Naive B cell (primary cell): ENCODE measurements around the gene UHMK1. TPM values are rescaled to one million over a fixed set of nuclear protein-coding genes. Genes with fewer than 3 reads are reported as not detected.
"Not testable (repeated sequence)": the region's sequence is repeated elsewhere in the genome, so short reads cannot be mapped to it uniquely, and the experiment has no call there.

Source experiments
- ATAC-seq, 2 donors: fragments of 150-1000 bp; cut with Tn5 transposase; 2 replicates each; pipeline ENCODE4 v1.10.0; 2021; ENCODE audit warnings: low read depth in 2 of 2, mild to moderate bottlenecking in 2 of 2, moderate library complexity in 2 of 2
- DNase-seq: peaks from one replicate; pipeline ENCODE4 v3.0.0; 2022
- H3K27ac Mint-ChIP-seq, 6 donors: one replicate each; pipeline ENCODE4 v1.8.0; 2020 to 2022; ENCODE audit warnings: mild to moderate bottlenecking in 6 of 6, mixed read lengths in 6 of 6, moderate library complexity in 5 of 6, inconsistent platforms in 2 of 6
- H3K27me3 Mint-ChIP-seq, 3 donors: one replicate each; pipeline ENCODE4 v1.8.0; 2021 to 2022; ENCODE audit warnings: mixed read lengths in 3 of 3, mild to moderate bottlenecking in 1 of 3
- H3K36me3 Mint-ChIP-seq, 2 donors: one replicate each; pipeline ENCODE4 v1.8.0; 2020 to 2022; ENCODE audit warnings: mixed read lengths in 2 of 2, inconsistent platforms in 1 of 2, mild to moderate bottlenecking in 1 of 2
- H3K4me1 Mint-ChIP-seq, 3 donors: one replicate each; pipeline ENCODE4 v1.8.0; 2020 to 2022; ENCODE audit warnings: mixed read lengths in 3 of 3, inconsistent platforms in 1 of 3, mild to moderate bottlenecking in 1 of 3, moderate library complexity in 1 of 3
- H3K4me3 Mint-ChIP-seq, 8 donors: one replicate each; pipeline ENCODE4 v1.8.0; 2020 to 2022; ENCODE audit warnings: mild to moderate bottlenecking in 8 of 8, mixed read lengths in 8 of 8, moderate library complexity in 8 of 8, inconsistent platforms in 2 of 8
- H3K9me3 Mint-ChIP-seq, 7 donors: one replicate each; pipeline ENCODE4 v1.8.0; 2020 to 2022; ENCODE audit warnings: mixed read lengths in 7 of 7, mild to moderate bottlenecking in 5 of 7, inconsistent platforms in 2 of 7, moderate library complexity in 1 of 7
- polyA plus RNA-seq, 6 donors: library from polyadenylated mRNA; unstranded; fragments of 300-500 nt; fragmentation: Illumina TruSeq; gene quantifications; one replicate each; pipeline ENCODE4 v1.2.3, GENCODE V29; 2021; ENCODE audit warnings: low read depth in 6 of 6

The UHMK1 gene, protein sequence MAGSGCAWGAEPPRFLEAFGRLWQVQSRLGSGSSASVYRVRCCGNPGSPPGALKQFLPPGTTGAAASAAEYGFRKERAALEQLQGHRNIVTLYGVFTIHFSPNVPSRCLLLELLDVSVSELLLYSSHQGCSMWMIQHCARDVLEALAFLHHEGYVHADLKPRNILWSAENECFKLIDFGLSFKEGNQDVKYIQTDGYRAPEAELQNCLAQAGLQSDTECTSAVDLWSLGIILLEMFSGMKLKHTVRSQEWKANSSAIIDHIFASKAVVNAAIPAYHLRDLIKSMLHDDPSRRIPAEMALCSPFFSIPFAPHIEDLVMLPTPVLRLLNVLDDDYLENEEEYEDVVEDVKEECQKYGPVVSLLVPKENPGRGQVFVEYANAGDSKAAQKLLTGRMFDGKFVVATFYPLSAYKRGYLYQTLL
- polyA plus RNA-seq, result 10 to 100 TPM; 40.6 to 83.4 (median 59.6) TPM

GRCh38 chr1:162497723-162498495 lies at the start of gene UHMK1:
UHMK1 (plus strand) TSS chr1:162497818; CDS start chr1:162498001, 183 bp downstream.
- DNase-seq (peak; percentile 87), ATAC-seq (peak; percentile 93 to 96)
- Mint-ChIP-seq H3K4me3 (peak within 1 kb of the TSS; percentile 91 to 95 (median 93)), H3K4me1 (peaks cover 19 to 30% (median 20%) of the 10 kb centered on the region in 3 donors), H3K27me3 (peaks cover 0 to 6% (median under 1%) of the 10 kb centered on the region in 3 donors), H3K9me3 (no peaks in the 10 kb centered on the region), H3K36me3 (peaks cover 7 to 11% of the 10 kb centered on the region in 2 donors), H3K27ac (peak within 1 kb of the TSS; percentile 94 to 98 (median 96))

GRCh38 chr1:162454361-162454760 lies 43.3 kb upstream of the UHMK1 start:
- H3K4me1 Mint-ChIP-seq, ATAC-seq, DNase-seq, H3K4me3 Mint-ChIP-seq, H3K27ac Mint-ChIP-seq, H3K36me3 Mint-ChIP-seq, H3K27me3 Mint-ChIP-seq: not testable (repeated sequence)
- peaks cover 0 to 11% (median 4%) of the 10 kb centered on the region in 7 donors for H3K9me3 Mint-ChIP-seq

DNA sequence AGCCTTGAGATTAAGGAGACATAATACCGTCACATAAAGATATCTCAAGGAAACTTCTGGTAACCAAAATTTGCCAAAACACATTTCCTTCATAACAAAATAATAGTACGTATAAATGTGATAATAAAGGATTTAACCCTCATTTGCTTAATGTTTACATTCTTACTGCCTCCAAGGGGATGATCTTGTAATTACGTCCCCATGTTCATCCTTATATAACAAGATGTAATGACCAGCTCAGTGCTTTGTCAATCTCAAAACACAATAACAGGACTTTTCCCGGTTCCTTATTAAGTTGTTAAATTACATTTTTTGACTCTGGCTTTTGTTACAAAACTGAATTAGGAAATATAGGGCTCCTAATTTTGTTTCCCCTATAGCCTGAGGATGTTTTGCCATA lies 41.3 kb upstream of the UHMK1 start:
- Mint-ChIP-seq H3K9me3 (peaks cover 0 to 11% (median 4%) of the 10 kb centered on the region in 7 donors), H3K27me3 (peaks cover 0 to 8% (median 4%) of the 10 kb centered on the region in 3 donors), H3K36me3 (no peaks in the 10 kb centered on the region), H3K4me3 (no peak overlapping the region), H3K4me1 (no peaks in the 10 kb centered on the region), H3K27ac (no peak overlapping the region)
- ATAC-seq (no peak), DNase-seq (no peak)

DNA sequence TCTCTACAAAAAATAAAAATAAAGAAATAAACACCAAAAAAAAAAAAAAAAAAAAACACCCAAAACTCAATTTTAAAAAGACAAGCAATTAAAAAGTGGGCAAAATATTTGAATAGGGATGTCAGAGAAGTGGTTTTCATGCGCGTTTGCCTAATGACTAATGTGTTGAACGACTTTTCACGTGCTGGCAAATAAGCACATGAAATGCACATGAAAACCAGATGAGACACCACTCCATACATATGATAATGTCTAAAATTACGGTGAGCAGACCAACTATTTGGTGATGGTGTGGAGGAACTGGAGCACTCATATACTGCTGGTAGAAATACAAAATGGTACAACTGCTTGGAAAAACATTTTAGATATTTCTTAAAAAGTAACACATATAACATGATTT lies 39.4 kb upstream of the UHMK1 start:
- Mint-ChIP-seq H3K4me3 (no peak overlapping the region), H3K9me3 (peaks cover 0 to 11% (median 2%) of the 10 kb centered on the region in 7 donors), H3K27ac (no peak overlapping the region), H3K27me3 (peaks cover 0 to 8% (median 0%) of the 10 kb centered on the region in 3 donors), H3K36me3 (no peaks in the 10 kb centered on the region), H3K4me1 (no peaks in the 10 kb centered on the region)
- DNase-seq, result no peak
- no peak for ATAC-seq

DNA sequence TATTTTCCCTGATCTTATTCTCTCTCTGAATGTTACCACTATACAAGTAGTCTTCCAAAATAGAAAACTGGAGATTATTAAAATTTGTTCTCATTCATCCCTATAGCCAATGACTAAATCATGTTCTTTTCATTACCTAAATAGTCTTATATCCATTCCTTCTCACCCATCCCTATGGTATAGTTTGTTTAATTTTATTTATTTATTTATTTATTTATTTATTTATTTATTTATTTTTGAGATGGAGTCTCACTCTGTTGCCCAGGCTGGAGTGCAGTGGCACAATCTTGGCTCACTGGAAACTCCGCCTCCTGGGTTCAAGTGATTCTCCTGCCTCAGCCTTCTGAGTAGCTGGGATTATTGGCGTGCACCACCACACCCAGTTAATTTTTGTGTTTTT lies 35.2 kb upstream of the UHMK1 start:
- H3K9me3 Mint-ChIP-seq, ATAC-seq, DNase-seq, H3K27ac Mint-ChIP-seq, H3K36me3 Mint-ChIP-seq, H3K4me1 Mint-ChIP-seq, H3K4me3 Mint-ChIP-seq: not testable (repeated sequence)
- H3K27me3 Mint-ChIP-seq, result peaks cover 0 to 16% (median 5%) of the 10 kb centered on the region in 3 donors

GRCh38 chr1:162463021-162463420 lies 34.6 kb upstream of the UHMK1 start:
- Mint-ChIP-seq H3K9me3 (peaks cover 2 to 7% (median 5%) of the 10 kb centered on the region in 7 donors), H3K4me1 (no peaks in the 10 kb centered on the region), H3K36me3 (no peaks in the 10 kb centered on the region), H3K27ac (no peak overlapping the region), H3K4me3 (no peak overlapping the region), H3K27me3 (peaks cover 0 to 16% (median 5%) of the 10 kb centered on the region in 3 donors)
- no peak for DNase-seq
- ATAC-seq, result no peak

- no peak for DNase-seq
- Mint-ChIP-seq H3K4me3 (no peak overlapping the region), H3K27me3 (peaks cover 7 to 35% (median 10%) of the 10 kb centered on the region in 3 donors), H3K9me3 (peaks cover 2 to 7% (median 5%) of the 10 kb centered on the region in 7 donors), H3K27ac (no peak overlapping the region), H3K4me1 (no peaks in the 10 kb centered on the region), H3K36me3 (no peaks in the 10 kb centered on the region)
- ATAC-seq, result no peak
Measured at GRCh38 chr1:162466797-162467196, 30.8 kb upstream of the UHMK1 start.

DNA sequence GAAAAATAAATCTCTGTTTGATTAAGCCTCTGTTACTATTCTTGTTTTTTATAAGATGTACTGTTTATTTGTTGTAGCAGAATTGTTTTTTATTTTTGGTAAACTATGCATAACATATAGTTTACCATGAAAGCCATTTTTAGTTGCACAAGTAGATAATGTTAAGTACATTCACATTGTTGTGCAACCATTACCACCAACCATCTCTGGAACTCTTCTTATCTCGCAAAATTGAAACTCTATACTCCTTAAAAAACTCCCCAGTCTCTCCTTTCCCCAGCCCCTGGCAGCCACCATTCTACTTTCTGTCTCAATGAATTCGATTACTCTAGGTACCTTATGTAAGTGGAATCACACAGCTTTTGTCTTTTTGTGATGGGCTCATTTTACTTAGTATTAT lies 27.4 kb upstream of the UHMK1 start:
- H3K27ac Mint-ChIP-seq, result no peak overlapping the region
- no peak overlapping the region for H3K4me3 Mint-ChIP-seq
- no peaks in the 10 kb centered on the region for H3K36me3 Mint-ChIP-seq
- ATAC-seq (no peak), DNase-seq (no peak)
- peaks cover 5 to 36% (median 7%) of the 10 kb centered on the region in 3 donors for H3K27me3 Mint-ChIP-seq
- H3K4me1 Mint-ChIP-seq, result no peaks in the 10 kb centered on the region
- H3K9me3 Mint-ChIP-seq, result peaks cover 0 to 18% (median 6%) of the 10 kb centered on the region in 7 donors

GRCh38 chr1:162471290-162471853 lies 26.2 kb upstream of the UHMK1 start:
- Mint-ChIP-seq H3K36me3 (peaks cover 0 to 1% of the 10 kb centered on the region in 2 donors), H3K9me3 (peaks cover 4 to 22% (median 11%) of the 10 kb centered on the region in 7 donors), H3K27me3 (peaks cover 7 to 36% (median 9%) of the 10 kb centered on the region in 3 donors), H3K27ac (no peak overlapping the region), H3K4me3 (no peak overlapping the region), H3K4me1 (no peaks in the 10 kb centered on the region)
- DNase-seq (no peak), ATAC-seq (no peak)

GRCh38 chr1:162475089-162475488 lies 22.5 kb upstream of the UHMK1 start:
- Mint-ChIP-seq H3K27ac (no peak overlapping the region), H3K27me3 (peaks cover 15 to 43% (median 23%) of the 10 kb centered on the region in 3 donors), H3K36me3 (peaks cover 0 to 17% of the 10 kb centered on the region in 2 donors), H3K9me3 (peaks cover 3 to 42% (median 19%) of the 10 kb centered on the region in 7 donors), H3K4me1 (no peaks in the 10 kb centered on the region), H3K4me3 (no peak overlapping the region)
- ATAC-seq (no peak), DNase-seq (no peak)

DNA sequence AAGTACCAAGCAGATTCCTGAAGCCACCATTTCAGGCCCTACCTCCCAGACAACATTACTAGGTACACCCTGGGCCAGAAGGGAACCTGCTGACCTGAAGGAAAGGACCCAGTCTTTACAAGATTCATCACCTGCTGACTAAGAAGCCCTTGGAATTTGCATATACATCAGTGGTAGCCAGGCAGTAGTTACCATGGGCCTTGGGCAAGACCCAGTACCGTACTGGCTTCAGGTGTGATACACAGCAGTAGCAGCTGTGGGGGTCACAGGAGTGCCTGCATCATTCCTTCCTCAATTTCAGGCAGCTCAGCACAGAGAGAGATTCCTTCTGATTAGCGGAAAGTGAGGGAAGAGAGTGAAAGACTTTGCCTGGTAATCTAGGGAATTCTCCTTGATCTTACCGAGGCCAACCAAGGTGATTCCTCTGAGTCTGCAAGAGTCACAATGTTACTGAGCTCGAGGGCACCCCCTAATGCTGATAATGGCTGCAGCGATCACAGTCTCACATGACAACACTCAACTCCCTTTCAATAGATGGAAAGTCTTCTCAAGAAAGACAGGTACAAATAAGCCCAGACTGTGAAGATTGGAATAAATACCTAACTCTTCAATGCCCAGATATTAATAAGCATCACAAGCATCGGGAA lies 22.0 kb upstream of the UHMK1 start:
- no peaks in the 10 kb centered on the region for H3K4me1 Mint-ChIP-seq

DNA sequence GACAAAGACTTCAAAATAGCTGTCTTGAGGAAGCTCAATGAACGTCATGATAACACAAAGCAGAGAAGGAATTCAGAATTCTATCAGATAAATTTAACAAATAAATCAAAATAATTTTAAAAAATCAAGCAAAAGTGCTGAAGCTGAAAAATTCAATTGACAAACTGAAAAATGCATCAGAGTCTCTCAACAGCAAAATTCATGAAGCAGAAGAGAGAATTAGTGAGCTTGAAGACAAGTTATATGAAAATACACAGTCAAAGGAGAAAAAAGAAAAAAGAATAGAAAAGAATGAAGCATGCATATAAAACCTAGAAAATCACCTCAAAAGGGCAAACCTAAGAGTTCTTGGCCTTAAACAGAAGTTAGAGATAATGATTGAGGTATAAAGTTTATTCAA lies 21.0 kb upstream of the UHMK1 start:
- H3K36me3 Mint-ChIP-seq, result peaks cover 0 to 17% of the 10 kb centered on the region in 2 donors
- peaks cover 3 to 53% (median 23%) of the 10 kb centered on the region in 7 donors for H3K9me3 Mint-ChIP-seq
- no peak for ATAC-seq
- peaks cover 15 to 29% (median 18%) of the 10 kb centered on the region in 3 donors for H3K27me3 Mint-ChIP-seq
- H3K4me3 Mint-ChIP-seq, result no peak overlapping the region
- DNase-seq, result no peak
- no peaks in the 10 kb centered on the region for H3K4me1 Mint-ChIP-seq
- H3K27ac Mint-ChIP-seq, result peak overlapping the region in 1 of 6 donors; percentile 35

More for the DNA sequence above, 22.0 kb upstream of the UHMK1 start:
- DNase-seq (no peak), ATAC-seq (no peak)
- Mint-ChIP-seq H3K4me3 (no peak overlapping the region), H3K27ac (no peak overlapping the region), H3K9me3 (peaks cover 3 to 47% (median 23%) of the 10 kb centered on the region in 7 donors), H3K27me3 (peaks cover 11 to 38% (median 18%) of the 10 kb centered on the region in 3 donors), H3K36me3 (peaks cover 0 to 17% of the 10 kb centered on the region in 2 donors)

GRCh38 chr1:162485236-162485635 lies 12.4 kb upstream of the UHMK1 start:
- Mint-ChIP-seq H3K4me3 (no peak overlapping the region), H3K9me3 (peaks cover 0 to 11% (median 4%) of the 10 kb centered on the region in 7 donors), H3K27ac (no peak overlapping the region), H3K36me3 (no peaks in the 10 kb centered on the region), H3K27me3 (peaks cover 38 to 42% (median 41%) of the 10 kb centered on the region in 3 donors), H3K4me1 (no peaks in the 10 kb centered on the region)
- DNase-seq (no peak), ATAC-seq (no peak)
